ENCODE results near the gene MAGI1. TPM values are rescaled to one million over a fixed set of nuclear protein-coding genes. Genes with fewer than 3 reads are reported as not detected.

Gene MAGI1
- total and polyA plus RNA-seq, 2 donors (not counting 1 experiment from before 2014, with no cell fraction given) = 0.10 to 0.22 TPM

DNA sequence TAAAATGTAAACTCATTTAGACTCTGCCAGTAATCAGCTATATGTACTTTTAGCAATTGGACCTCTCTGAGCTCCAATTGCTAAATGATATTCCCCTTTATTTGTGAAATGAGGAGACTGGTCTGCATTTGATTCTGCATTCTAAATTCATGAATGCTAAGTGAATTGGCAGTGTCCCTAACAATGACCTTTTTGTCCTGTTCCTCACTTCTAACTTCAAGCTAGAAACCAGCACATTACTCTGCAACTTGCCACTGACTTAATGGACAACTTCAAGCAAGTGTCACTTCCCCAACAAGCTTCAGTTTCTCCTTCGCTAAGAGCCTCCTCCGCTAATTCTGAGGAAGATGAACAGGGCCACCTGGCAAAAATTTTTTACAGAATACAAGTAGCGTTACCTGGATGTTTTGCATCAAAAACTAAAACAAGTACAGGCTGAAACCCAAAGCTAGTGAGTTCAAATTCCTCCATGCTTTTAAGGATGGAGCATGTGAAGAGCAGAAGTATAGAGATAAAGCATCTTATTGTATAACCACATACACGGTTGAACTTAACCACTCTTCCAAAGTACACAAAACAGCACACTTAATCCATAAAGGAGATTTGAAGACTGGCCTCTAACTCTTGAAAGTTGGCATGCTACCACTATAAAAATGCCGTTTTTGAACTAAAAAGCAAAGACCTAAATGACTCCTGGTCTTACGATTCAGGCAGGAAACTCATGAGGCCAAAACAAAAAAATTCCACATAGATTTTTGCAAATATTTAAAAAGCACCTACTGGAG, 207.6 kb downstream of the MAGI1 start:
- Histone ChIP-seq H3K4me1 (ENCODE audit: control insufficient read depth in 2 of 2, insufficient read depth in 2 of 2, low read length in 2 of 2) (no peaks in the 10 kb centered on the region), H3K4me2 (replicated peaks; ENCODE audit: low read depth, low read length, poor library complexity, severe bottlenecking) (no peak overlapping the region), H3K9me3 (ENCODE audit: control extremely low read depth in 1 of 3, control insufficient read depth in 2 of 3, insufficient read depth in 1 of 3, low read length in 2 of 3) (no peaks in the 10 kb centered on the region), H3K9ac (ENCODE audit: low read length) (no peak overlapping the region), H3K36me3 (replicated peaks in 1 of 2; ENCODE audit: control extremely low read depth in 1 of 2, control insufficient read depth in 1 of 2, extremely low read depth in 1 of 2, insufficient read depth in 2 of 2, low read length in 1 of 2) (no peaks in the 10 kb centered on the region), H3K79me2 (ENCODE audit: control insufficient read depth, insufficient read depth, low read length) (no peaks in the 10 kb centered on the region), H3K27ac (ENCODE audit: low read length in 2 of 2) (no peak overlapping the region), H2AFZ (ENCODE audit: insufficient read depth, low read depth, low read length, poor library complexity, severe bottlenecking) (no peak overlapping the region), H4K20me1 (ENCODE audit: control insufficient read depth, insufficient read depth, low read length, poor library complexity, severe bottlenecking) (no peaks in the 10 kb centered on the region), H3K4me3 (ENCODE audit: control extremely low read depth in 1 of 5, extremely low read depth in 1 of 5, insufficient read depth in 1 of 5, low read depth in 2 of 5, low read length in 4 of 5) (no peak overlapping the region), H3K27me3 (replicated peaks in 1 of 4; ENCODE audit: control extremely low read depth in 1 of 4, control insufficient read depth in 3 of 4, insufficient read depth in 4 of 4, low read length in 3 of 4) (no peaks in the 10 kb centered on the region)
- H3K9me3 Mint-ChIP-seq (ENCODE audit: insufficient read depth) = no peaks in the 10 kb centered on the region
- DNase-seq (no peak), ATAC-seq (ENCODE audit: low read depth) (no peak)
- H3K27ac Mint-ChIP-seq = no peak overlapping the region
- 89% methylated on average over 4 of the region's 6 CpGs for WGBS (ENCODE audit: insufficient coverage)
- no peaks in the 10 kb centered on the region for H3K27me3 Mint-ChIP-seq
- ChIA-PET CTCF (interaction anchor here (0.8 kb wide), 1 partner anchor 20 kb away, joined by 3 read pairs; no protein-coding TSS in a partner anchor), POLR2A (no interaction called here)
- H3K4me1 Mint-ChIP-seq = no peaks in the 10 kb centered on the region
- H3K4me3 Mint-ChIP-seq = no peak overlapping the region
- intact Hi-C loops (cut with micrococcal nuclease) = no loop called here
- no peak for TF ChIP-seq EZH2 (IDR thresholded peaks at IDR 0.05; ENCODE audit: borderline replicate concordance, insufficient read depth, low read depth, low read length, poor library complexity, severe bottlenecking)
- TF ChIP-seq, protein P1, sequence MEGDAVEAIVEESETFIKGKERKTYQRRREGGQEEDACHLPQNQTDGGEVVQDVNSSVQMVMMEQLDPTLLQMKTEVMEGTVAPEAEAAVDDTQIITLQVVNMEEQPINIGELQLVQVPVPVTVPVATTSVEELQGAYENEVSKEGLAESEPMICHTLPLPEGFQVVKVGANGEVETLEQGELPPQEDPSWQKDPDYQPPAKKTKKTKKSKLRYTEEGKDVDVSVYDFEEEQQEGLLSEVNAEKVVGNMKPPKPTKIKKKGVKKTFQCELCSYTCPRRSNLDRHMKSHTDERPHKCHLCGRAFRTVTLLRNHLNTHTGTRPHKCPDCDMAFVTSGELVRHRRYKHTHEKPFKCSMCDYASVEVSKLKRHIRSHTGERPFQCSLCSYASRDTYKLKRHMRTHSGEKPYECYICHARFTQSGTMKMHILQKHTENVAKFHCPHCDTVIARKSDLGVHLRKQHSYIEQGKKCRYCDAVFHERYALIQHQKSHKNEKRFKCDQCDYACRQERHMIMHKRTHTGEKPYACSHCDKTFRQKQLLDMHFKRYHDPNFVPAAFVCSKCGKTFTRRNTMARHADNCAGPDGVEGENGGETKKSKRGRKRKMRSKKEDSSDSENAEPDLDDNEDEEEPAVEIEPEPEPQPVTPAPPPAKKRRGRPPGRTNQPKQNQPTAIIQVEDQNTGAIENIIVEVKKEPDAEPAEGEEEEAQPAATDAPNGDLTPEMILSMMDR (IDR thresholded peaks at IDR 0.05) = no peak

DNA sequence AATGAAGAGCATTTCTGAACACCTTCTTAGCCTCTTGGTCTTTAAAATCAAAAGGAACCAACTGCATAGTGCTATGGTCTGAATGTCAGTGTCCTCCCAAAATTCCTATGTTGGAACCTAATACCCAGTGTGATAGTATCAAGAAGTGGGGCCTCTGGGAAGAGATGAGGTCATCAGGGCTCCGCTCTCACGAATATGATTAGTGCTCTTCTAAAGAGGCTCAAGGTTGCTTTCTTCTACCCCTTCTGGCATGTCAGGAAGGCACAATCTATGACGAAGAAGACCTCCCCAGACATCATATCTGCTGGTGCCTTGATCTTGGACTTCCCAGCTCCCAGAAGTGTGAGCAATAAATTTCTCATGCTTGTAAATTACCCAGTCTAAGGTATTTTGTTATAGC, 209.5 kb downstream of the MAGI1 start:
- WGBS (ENCODE audit: insufficient coverage) = 90% methylated on average over 2 of the region's 3 CpGs
- Histone ChIP-seq H2AFZ (ENCODE audit: insufficient read depth, low read depth, low read length, poor library complexity, severe bottlenecking) (no peak overlapping the region), H3K27me3 (replicated peaks in 1 of 4; ENCODE audit: control extremely low read depth in 1 of 4, control insufficient read depth in 3 of 4, insufficient read depth in 4 of 4, low read length in 3 of 4) (no peaks in the 10 kb centered on the region), H3K4me3 (ENCODE audit: control extremely low read depth in 1 of 5, extremely low read depth in 1 of 5, insufficient read depth in 1 of 5, low read depth in 2 of 5, low read length in 4 of 5) (no peak overlapping the region), H3K27ac (ENCODE audit: low read length in 2 of 2) (no peak overlapping the region), H3K79me2 (ENCODE audit: control insufficient read depth, insufficient read depth, low read length) (no peaks in the 10 kb centered on the region), H3K4me2 (replicated peaks; ENCODE audit: low read depth, low read length, poor library complexity, severe bottlenecking) (no peak overlapping the region), H3K9me3 (ENCODE audit: control extremely low read depth in 1 of 3, control insufficient read depth in 2 of 3, insufficient read depth in 1 of 3, low read length in 2 of 3) (no peaks in the 10 kb centered on the region), H3K36me3 (replicated peaks in 1 of 2; ENCODE audit: control extremely low read depth in 1 of 2, control insufficient read depth in 1 of 2, extremely low read depth in 1 of 2, insufficient read depth in 2 of 2, low read length in 1 of 2) (no peaks in the 10 kb centered on the region), H3K9ac (ENCODE audit: low read length) (no peak overlapping the region), H4K20me1 (ENCODE audit: control insufficient read depth, insufficient read depth, low read length, poor library complexity, severe bottlenecking) (no peaks in the 10 kb centered on the region), H3K4me1 (ENCODE audit: control insufficient read depth in 2 of 2, insufficient read depth in 2 of 2, low read length in 2 of 2) (no peaks in the 10 kb centered on the region)
- no peaks in the 10 kb centered on the region for H3K4me1 Mint-ChIP-seq
- ChIA-PET POLR2A (no interaction called here), CTCF (no interaction called here)
- no peak overlapping the region for H3K4me3 Mint-ChIP-seq
- H3K27ac Mint-ChIP-seq = no peak overlapping the region
- DNase-seq (no peak), ATAC-seq (ENCODE audit: low read depth) (no peak)
- intact Hi-C loops (cut with micrococcal nuclease) = no loop called here
- TF ChIP-seq, protein P1 (IDR thresholded peaks at IDR 0.05) = no peak
- no peak for TF ChIP-seq EZH2 (IDR thresholded peaks at IDR 0.05; ENCODE audit: borderline replicate concordance, insufficient read depth, low read depth, low read length, poor library complexity, severe bottlenecking)
- no peaks in the 10 kb centered on the region for H3K9me3 Mint-ChIP-seq (ENCODE audit: insufficient read depth)
- no peaks in the 10 kb centered on the region for H3K27me3 Mint-ChIP-seq
